NCI-H1048 (cell line): Measurements from ENCODE around the gene NOX5.

Source experiments
- DNase-seq: peaks from one replicate; lab custom pipeline; 2025; lab: John Stamatoyannopoulos, UW

NOX5 gene

GRCh38 chr15:68991723-68992122 lies 22.8 kb upstream of the NOX5 start:
- no peak for DNase-seq

- no peak for DNase-seq
These were observed 21.8 kb upstream of the NOX5 start for GRCh38 chr15:68992696-68993095.

- no peak for DNase-seq
These were observed 21.2 kb upstream of the NOX5 start for GRCh38 chr15:68993276-68993675.

- DNase-seq: no peak
These were observed 20.3 kb upstream of the NOX5 start for GRCh38 chr15:68994149-68994548.

GRCh38 chr15:68994981-68995761 lies 19.3 kb upstream of the NOX5 start:
- DNase-seq: no peak

GRCh38 chr15:68997050-68997449 lies 17.4 kb upstream of the NOX5 start:
- DNase-seq: no peak

- no peak for DNase-seq
These were observed 16.3 kb upstream of the NOX5 start for GRCh38 chr15:68997930-68998777.

GRCh38 chr15:68999091-68999490 lies 15.4 kb upstream of the NOX5 start:
- no peak for DNase-seq

GRCh38 chr15:69000091-69000490 lies 14.4 kb upstream of the NOX5 start:
- no peak for DNase-seq

- no peak for DNase-seq
These were observed 13.6 kb upstream of the NOX5 start for GRCh38 chr15:69000725-69001503.

- DNase-seq: no peak
These were observed 11.7 kb upstream of the NOX5 start for GRCh38 chr15:69002783-69003182.

GRCh38 chr15:69004011-69004410 lies 10.5 kb upstream of the NOX5 start:
- no peak for DNase-seq

GRCh38 chr15:69008056-69008455 lies 6.4 kb upstream of the NOX5 start:
- DNase-seq: no peak

- DNase-seq: no peak
These were observed 5.2 kb upstream of the NOX5 start for GRCh38 chr15:69009341-69009740.

GRCh38 chr15:69011641-69012040 lies 2.9 kb upstream of the NOX5 start:
- DNase-seq: no peak

- DNase-seq: no peak
These were observed 1.6 kb upstream of the NOX5 start for GRCh38 chr15:69012761-69013364.

GRCh38 chr15:69013726-69014406 lies 629 bp upstream of the NOX5 start:
- no peak for DNase-seq

GRCh38 chr15:69015591-69015990 lies 1.1 kb downstream of the NOX5 start:
- no peak for DNase-seq

GRCh38 chr15:69016021-69016595 lies 1.6 kb downstream of the NOX5 start:
- DNase-seq: no peak

GRCh38 chr15:69017978-69018377 lies 3.5 kb downstream of the NOX5 start:
- no peak for DNase-seq

- DNase-seq: no peak
These were observed 4.5 kb downstream of the NOX5 start for GRCh38 chr15:69018951-69019350.
